Activated CD4-positive, alpha-beta T cell treated with anti-CD3 and anti-CD28 coated beads, Interleukin-2, amount 50 U/mL, for 4 hours (primary cell): ENCODE results near the gene TBC1D2B.

Experiments
- DNase-seq, 2 experiments: peaks; one replicate each; pipeline ENCODE4 v3.0.0-alpha.2; 2020

TBC1D2B gene

GRCh38 chr15:78024519-78024870, 53.0 kb downstream of the TBC1D2B start:
- DNase-seq = no peak

GRCh38 chr15:78023865-78024518, 53.5 kb downstream of the TBC1D2B start:
- no peak for DNase-seq

- no peak for DNase-seq
These were observed 54.3 kb downstream of the TBC1D2B start for GRCh38 chr15:78023081-78023665.

- DNase-seq = no peak
These were observed 55.8 kb downstream of the TBC1D2B start for GRCh38 chr15:78021761-78022160.

- DNase-seq = no peak
These were observed 57.5 kb downstream of the TBC1D2B start for GRCh38 chr15:78020007-78020406.

GRCh38 chr15:78018946-78019644, 58.4 kb downstream of the TBC1D2B start:
- DNase-seq = no peak

GRCh38 chr15:78018445-78018844, 59.1 kb downstream of the TBC1D2B start:
- DNase-seq = no peak

GRCh38 chr15:78016860-78017259, 60.7 kb downstream of the TBC1D2B start:
- DNase-seq = no peak

- no peak for DNase-seq
These were observed 64.9 kb downstream of the TBC1D2B start for GRCh38 chr15:78012643-78013077.

- no peak for DNase-seq
These were observed 67.4 kb downstream of the TBC1D2B start for GRCh38 chr15:78010067-78010466.

GRCh38 chr15:78007964-78008886, 69.3 kb downstream of the TBC1D2B start:
- DNase-seq = no peak

GRCh38 chr15:78007211-78007931, 70.1 kb downstream of the TBC1D2B start:
- DNase-seq = no peak

GRCh38 chr15:78006567-78007205, 70.8 kb downstream of the TBC1D2B start:
- no peak for DNase-seq

- DNase-seq = no peak
These were observed 72.4 kb downstream of the TBC1D2B start for GRCh38 chr15:78004919-78005634.

- no peak for DNase-seq
These were observed 73.2 kb downstream of the TBC1D2B start for GRCh38 chr15:78004222-78004727.

- DNase-seq = no peak
These were observed 73.9 kb downstream of the TBC1D2B start for GRCh38 chr15:78003539-78004008.

- DNase-seq = no peak
These were observed 74.5 kb downstream of the TBC1D2B start for GRCh38 chr15:78002996-78003395.

- DNase-seq = no peak
These were observed 75.9 kb downstream of the TBC1D2B start for GRCh38 chr15:78001656-78002055.

GRCh38 chr15:78000927-78001249, 76.6 kb downstream of the TBC1D2B start:
- DNase-seq = no peak

GRCh38 chr15:78000091-78000926, 77.2 kb downstream of the TBC1D2B start:
- peak; percentile 71 to 73 for DNase-seq
